Omental fat pad (tissue), 4 donors: ENCODE data around the gene DACH1. TPM values are rescaled to one million over a fixed set of nuclear protein-coding genes. Genes with fewer than 3 reads are reported as not detected.
"Not testable (repeated sequence)": the region's sequence is repeated elsewhere in the genome, so short reads cannot be mapped to it uniquely, and the experiment has no call there.

Source experiments
- ATAC-seq: fragments of 150-250 bp; one replicate; pipeline ENCODE4 v1.9.1; 2016; ENCODE audit warnings: mild to moderate bottlenecking, moderate library complexity; ENCODE audit not compliant: low FRiP score
- DNase-seq: peaks from one replicate; pipeline ENCODE4 v3.0.0-alpha.2; 2019; ENCODE audit warnings: low spot score
- total RNA-seq, 4 donors: library from RNA; depleted of rRNA; stranded (reverse); fragments of >200 nt; gene quantifications; one replicate each; pipeline ENCODE4 v1.1.0, GENCODE V29; 2016
- TF ChIP-seq, protein P1 (sequence below), 3 donors: fragments of 450-650 bp; IDR thresholded peaks; one replicate each; pipeline ENCODE4 v1.5.1; 2016 to 2017; ENCODE audit warnings: antibody characterized with exemption in 3 of 3, mild to moderate bottlenecking in 3 of 3, moderate library complexity in 2 of 3

Gene DACH1
- 10 to 100 TPM in 1 of 4 donors, 1 to 10 TPM in 3; 1.1 to 10.4 (median 2.8) TPM for total RNA-seq

GRCh38 chr13:71867131-71867814 lies at the start of gene DACH1:
TSS of gene DACH1 (minus strand) at chr13:71867204.
- TF ChIP-seq, protein P1, sequence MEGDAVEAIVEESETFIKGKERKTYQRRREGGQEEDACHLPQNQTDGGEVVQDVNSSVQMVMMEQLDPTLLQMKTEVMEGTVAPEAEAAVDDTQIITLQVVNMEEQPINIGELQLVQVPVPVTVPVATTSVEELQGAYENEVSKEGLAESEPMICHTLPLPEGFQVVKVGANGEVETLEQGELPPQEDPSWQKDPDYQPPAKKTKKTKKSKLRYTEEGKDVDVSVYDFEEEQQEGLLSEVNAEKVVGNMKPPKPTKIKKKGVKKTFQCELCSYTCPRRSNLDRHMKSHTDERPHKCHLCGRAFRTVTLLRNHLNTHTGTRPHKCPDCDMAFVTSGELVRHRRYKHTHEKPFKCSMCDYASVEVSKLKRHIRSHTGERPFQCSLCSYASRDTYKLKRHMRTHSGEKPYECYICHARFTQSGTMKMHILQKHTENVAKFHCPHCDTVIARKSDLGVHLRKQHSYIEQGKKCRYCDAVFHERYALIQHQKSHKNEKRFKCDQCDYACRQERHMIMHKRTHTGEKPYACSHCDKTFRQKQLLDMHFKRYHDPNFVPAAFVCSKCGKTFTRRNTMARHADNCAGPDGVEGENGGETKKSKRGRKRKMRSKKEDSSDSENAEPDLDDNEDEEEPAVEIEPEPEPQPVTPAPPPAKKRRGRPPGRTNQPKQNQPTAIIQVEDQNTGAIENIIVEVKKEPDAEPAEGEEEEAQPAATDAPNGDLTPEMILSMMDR (IDR thresholded peaks at IDR 0.05), result no peak
- ATAC-seq (peak; percentile 36), DNase-seq (no peak)

- ATAC-seq (no peak), DNase-seq (no peak)
- TF ChIP-seq, protein P1 (IDR thresholded peaks at IDR 0.05), result no peak
These were observed 46.7 kb upstream of the DACH1 start for GRCh38 chr13:71913717-71914116.

- TF ChIP-seq, protein P1 (IDR thresholded peaks at IDR 0.05), result no peak
- no peak for DNase-seq
- ATAC-seq, result no peak
These were observed 45.5 kb upstream of the DACH1 start for GRCh38 chr13:71912524-71912923.

- ATAC-seq, result no peak
- TF ChIP-seq, protein P1 (IDR thresholded peaks at IDR 0.05), result no peak
- no peak for DNase-seq
These were observed 39.4 kb upstream of the DACH1 start for GRCh38 chr13:71906448-71906847.

GRCh38 chr13:71902676-71903075 lies 35.7 kb upstream of the DACH1 start:
- ATAC-seq (no peak), DNase-seq (no peak)
- TF ChIP-seq, protein P1 (IDR thresholded peaks at IDR 0.05), result no peak

GRCh38 chr13:71893506-71893905 lies 26.5 kb upstream of the DACH1 start:
- ATAC-seq, DNase-seq: not testable (repeated sequence)

- DNase-seq (no peak), ATAC-seq (no peak)
- TF ChIP-seq, protein P1 (IDR thresholded peaks at IDR 0.05), result no peak
These were observed 19.9 kb upstream of the DACH1 start for GRCh38 chr13:71886880-71887279.
